WTC11 (cell line): ENCODE data around the gene LDLR.

Experiments
- ATF2 ChIP-seq: sonication (generic); formaldehyde crosslinking; IDR thresholded peaks from 2 replicates; pipeline ENCODE4 v1.8.1; 2022; ENCODE audit warnings: low read depth, missing genetic modification reagents, borderline replicate concordance
- CREM ChIP-seq: sonication (generic); formaldehyde crosslinking; IDR thresholded peaks from 2 replicates; pipeline ENCODE4 v1.8.1; 2022; ENCODE audit warnings: mild to moderate bottlenecking, missing genetic modification reagents, moderate library complexity
- CTCF ChIP-seq: fragments of 200-600 bp; IDR thresholded peaks from 2 replicates; pipeline ENCODE4 v1.8.0; 2022; ENCODE audit warnings: antibody characterized with exemption
- ESRRA ChIP-seq: sonication (generic); formaldehyde crosslinking; IDR thresholded peaks from 2 replicates; pipeline ENCODE4 v1.8.1; 2022; ENCODE audit warnings: mild to moderate bottlenecking, missing genetic modification reagents, borderline replicate concordance
- GABPB1 ChIP-seq: sonication (generic); formaldehyde crosslinking; IDR thresholded peaks from 2 replicates; pipeline ENCODE4 v1.8.1; 2023; ENCODE audit warnings: mild to moderate bottlenecking, missing genetic modification reagents
- MAX ChIP-seq: sonication (generic); formaldehyde crosslinking; IDR thresholded peaks from 2 replicates; pipeline ENCODE4 v1.8.0; 2022; ENCODE audit warnings: mild to moderate bottlenecking, missing genetic modification reagents
- MLX ChIP-seq: sonication (generic); formaldehyde crosslinking; IDR thresholded peaks from 2 replicates; pipeline ENCODE4 v1.8.1; 2023; ENCODE audit warnings: mild to moderate bottlenecking, missing genetic modification reagents, moderate library complexity
- ZBTB21 ChIP-seq: sonication (generic); formaldehyde crosslinking; IDR thresholded peaks from 2 replicates; pipeline ENCODE4 v1.8.1; 2023; ENCODE audit warnings: mild to moderate bottlenecking, missing genetic modification reagents, borderline replicate concordance
- ZNF512 ChIP-seq: sonication (generic); formaldehyde crosslinking; IDR thresholded peaks from 2 replicates; pipeline ENCODE4 v1.8.1; 2022; ENCODE audit warnings: missing genetic modification reagents, borderline replicate concordance

- no peak for TF ChIP-seq CREM (CRISPR knock-in tag)
- no peak for TF ChIP-seq CTCF
- TF ChIP-seq ESRRA = no peak
- no peak for TF ChIP-seq ZBTB21 (CRISPR knock-in tag)
- TF ChIP-seq ATF2 (CRISPR knock-in tag) = no peak
- TF ChIP-seq GABPB1 (CRISPR knock-in tag) = no peak
- no peak for TF ChIP-seq MAX
- TF ChIP-seq MLX (CRISPR knock-in tag) = no peak
- TF ChIP-seq ZNF512 (CRISPR knock-in tag) = no peak
Observed at GRCh38 chr19:11091703-11092153, 2.5 kb downstream of the LDLR start.
